GM18861 (cell line): ENCODE measurements around the gene AFF1.
"Not testable (repeated sequence)": the region's sequence is repeated elsewhere in the genome, so short reads cannot be mapped to it uniquely, and the experiment has no call there.

Source experiments
- ATAC-seq: cut with Tn5 transposase; IDR thresholded peaks from one replicate; pipeline ENCODE4 v1.9.1; 2021; ENCODE audit not compliant: unreplicated experiment

Gene AFF1

DNA sequence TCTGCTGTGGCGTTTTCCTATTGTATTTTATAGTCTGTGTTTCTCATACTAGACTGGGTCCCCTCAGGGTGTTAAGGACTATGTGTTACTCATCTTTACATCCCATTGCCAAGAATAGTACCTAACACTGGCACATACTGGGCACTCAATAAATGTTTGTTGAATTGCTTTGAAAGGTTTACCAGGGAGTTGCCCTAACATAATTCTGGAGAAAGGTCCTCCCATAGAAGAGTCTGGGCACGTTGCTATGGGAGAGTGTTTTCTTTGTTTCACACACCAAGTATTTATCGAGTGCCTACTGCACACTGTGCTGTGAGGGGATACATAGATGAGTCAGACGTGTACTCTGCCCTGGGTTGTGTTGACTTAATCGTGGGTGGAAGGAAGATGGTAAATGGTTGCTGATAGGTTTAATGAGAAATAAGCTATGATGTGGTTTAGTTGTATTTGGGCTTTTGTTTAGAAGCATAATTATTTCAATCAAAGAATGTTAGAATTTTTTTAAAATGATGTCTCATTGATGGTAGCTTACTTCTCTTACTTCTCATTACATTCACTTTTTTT, 42.9 kb downstream of the AFF1 start:
- ATAC-seq: peak; percentile 95

DNA sequence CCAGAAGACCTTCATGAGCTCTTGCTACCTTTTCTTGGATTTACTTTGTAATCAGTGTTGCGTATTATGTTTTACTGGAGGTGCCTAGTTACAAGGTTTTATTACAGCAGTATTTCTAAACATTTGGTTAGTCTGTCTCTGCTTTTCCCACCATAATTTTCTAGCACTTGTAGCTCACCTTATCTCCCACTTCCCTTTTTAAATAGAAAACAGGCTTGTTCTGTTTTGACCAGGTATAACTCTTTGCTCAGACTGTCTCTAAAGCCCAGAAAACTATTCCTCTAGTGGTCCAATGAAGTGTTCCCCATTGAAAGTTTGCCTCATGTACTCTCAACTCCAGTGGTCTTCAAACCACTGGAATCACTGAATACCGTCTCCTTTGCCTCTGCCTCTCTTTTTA, 43.9 kb downstream of the AFF1 start:
- ATAC-seq: no peak

DNA sequence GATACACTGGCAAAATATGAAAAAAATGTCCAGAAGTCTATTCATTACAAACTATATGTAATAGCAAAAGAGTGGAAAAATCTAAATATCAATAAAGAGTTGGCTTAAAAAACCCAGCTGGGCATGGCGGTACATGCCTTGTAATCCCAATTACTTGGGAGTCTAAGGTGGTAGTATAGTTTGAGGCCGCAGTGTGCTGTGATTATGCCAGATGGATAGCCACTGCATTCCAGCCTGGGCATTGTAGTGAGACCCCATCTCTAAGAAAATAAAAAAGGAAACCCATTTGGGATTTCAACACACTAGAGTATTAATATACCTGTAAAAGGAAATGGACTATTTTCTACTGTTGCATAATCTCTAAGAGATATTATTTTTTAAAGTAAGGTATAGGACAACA, 45.4 kb downstream of the AFF1 start:
- ATAC-seq: no peak

DNA sequence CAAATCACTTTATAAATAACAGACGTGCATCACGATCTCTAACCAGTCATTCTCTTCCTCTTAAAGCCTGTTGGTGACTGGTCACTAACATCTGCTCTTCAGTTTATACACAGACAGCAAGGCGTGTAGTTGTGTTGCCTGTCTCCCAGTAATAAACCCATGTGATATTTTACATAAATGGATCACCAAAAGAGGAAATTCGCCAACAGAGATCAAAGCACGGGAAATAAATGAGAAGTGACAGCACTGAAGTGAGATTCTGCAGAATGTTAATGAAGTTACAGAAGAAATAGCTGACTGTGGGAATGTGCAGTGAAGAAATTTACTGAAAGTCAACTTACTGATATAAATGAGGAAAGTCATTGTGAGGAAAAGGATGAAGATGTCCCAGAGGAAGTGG, 47.0 kb downstream of the AFF1 start:
- ATAC-seq: no peak

DNA sequence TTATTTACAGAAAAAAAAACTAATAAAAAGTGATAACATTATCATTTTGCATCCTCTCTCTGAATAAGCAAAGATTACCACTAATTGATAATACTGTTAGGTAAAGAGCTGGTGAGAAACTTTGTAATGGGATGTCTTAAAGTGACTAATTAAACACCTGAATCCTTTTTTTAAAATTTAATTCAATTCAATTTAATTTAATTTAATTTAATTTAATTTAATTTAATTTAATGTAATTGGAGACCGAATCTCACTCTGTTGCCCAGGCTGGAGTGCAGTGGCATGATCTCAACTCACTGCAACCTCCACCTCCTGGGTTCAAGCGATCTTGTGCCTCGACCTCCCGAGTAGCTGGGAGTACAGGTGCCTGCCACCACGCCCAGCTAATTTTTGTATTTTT, 51.0 kb downstream of the AFF1 start:
- ATAC-seq: not testable (repeated sequence)

DNA sequence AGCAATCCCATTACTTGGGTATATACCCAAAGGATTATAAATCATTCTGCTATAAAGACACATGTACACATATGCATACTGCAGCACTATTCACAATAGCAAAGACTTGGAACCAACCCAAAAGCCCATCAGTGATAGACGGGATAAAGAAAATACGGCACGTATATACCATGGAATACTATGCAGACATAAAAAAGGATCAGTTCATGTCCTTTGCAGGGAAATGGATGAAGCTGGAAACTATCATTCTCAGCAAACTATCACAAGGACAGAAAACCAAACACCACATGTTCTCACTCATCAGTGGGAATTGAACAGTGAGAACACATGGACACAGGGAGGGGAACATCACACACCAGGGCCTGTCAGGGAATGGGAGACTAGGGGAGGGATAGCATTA, 54.8 kb downstream of the AFF1 start:
- ATAC-seq: not testable (repeated sequence)

DNA sequence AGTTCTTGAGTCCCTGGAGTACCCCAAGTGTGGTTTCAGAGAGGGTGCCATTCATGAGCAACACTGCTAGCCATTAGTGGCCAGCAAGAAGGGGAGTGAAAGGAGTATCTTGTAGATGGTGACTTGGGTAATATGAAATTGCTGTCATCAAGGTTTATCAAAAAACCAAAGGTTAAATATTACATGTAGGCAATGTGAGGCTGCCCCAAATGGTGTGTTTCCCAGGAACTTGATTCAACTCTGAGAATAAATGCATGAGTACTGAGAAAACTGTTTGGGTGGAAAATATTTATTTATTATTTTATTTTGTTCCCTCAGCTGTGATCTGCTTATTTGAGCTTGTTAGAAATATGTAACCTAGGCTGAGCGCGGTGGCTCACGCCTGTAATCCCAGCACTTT, 55.7 kb downstream of the AFF1 start:
- ATAC-seq: no peak

DNA sequence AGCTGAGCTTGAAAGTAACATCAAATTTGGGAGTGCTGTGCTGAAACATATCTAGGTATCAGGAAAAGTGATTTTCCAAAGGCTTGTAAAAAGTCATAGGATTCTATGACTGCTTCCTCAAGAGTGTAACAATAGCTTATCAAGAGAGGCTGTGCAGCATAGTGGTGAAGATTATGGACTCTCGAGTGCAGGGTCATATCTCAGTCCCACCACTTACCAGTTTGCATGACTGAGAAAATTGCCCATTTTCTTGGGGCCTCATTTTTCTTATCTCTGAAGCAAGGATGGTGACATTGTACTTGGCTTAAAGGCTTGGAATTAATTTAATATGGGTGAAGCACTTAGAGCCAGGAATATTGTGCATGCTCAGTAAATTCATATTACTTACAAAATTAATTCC, 57.2 kb downstream of the AFF1 start:
- no peak for ATAC-seq

DNA sequence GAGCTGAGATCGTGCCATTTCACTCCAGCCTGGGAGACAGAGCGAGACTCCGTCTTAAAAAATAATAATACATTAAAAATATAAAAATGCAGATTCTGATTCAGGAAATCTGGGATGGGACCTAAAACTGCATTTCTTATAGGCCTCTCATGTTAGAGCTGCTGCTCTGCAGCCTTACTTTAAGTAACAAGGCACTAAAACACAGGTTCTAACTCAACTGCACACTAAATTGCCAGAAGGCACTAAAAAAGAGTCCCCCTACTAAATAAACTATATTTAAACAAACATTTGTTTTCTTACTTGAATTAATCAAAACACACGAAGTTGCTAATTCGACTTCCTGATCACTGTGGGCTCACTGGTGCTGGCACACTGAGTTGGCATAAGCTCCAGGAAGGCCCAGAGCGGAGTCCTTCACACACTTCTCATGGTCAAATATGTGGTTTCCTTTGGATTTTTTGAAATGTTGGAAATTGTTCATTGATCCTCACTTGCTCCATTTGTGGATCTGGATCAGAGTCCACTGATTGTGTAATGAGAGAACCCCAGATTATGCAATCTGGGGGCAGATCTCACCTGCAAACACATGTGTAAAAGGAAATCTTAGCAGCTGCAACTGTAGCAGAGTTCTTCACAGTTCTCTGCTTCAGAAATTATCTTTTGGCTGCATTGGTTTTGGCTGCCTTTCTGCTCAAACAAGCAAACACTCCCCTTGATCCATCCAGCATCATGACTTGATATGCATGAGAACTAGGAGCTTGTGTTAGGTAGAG, 59.3 kb downstream of the AFF1 start:
- ATAC-seq: no peak

DNA sequence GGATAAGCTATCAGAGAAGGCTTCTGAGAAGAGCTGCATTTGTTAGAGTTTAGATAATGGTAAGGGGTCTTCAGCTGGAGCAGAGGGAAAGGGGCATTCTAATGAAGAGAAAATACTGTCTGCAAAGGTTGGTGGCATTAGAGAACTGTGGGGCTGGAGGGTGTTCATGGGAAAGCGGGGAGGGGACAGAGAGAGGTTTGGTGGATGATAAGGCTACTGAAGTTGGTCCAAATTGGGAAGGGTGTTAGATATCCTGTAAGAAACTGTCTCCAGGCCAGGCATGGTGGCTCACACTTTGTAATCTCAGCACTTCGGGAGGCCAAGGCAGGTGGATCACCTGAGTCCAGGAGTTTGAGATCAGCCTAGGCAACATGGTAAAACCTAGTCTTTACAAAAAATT, 59.9 kb downstream of the AFF1 start:
- ATAC-seq: no peak

DNA sequence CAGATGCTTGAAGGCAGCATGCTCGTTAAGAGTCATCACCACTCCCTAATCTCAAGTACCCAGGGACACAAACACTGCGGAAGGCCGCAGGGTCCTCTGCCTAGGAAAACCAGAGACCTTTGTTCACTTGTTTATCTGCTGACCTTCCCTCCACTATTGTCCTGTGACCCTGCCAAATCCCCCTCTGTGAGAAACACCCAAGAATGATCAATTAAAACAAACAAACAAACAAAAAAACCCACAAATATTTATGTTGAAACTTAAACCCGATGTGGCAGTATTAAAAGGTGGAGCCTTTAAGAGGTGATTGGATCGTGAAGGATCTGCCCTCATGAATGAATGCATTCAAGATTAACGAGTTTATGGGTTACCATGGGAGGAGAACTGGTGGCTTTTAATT, 61.7 kb downstream of the AFF1 start:
- not testable (repeated sequence) for ATAC-seq

DNA sequence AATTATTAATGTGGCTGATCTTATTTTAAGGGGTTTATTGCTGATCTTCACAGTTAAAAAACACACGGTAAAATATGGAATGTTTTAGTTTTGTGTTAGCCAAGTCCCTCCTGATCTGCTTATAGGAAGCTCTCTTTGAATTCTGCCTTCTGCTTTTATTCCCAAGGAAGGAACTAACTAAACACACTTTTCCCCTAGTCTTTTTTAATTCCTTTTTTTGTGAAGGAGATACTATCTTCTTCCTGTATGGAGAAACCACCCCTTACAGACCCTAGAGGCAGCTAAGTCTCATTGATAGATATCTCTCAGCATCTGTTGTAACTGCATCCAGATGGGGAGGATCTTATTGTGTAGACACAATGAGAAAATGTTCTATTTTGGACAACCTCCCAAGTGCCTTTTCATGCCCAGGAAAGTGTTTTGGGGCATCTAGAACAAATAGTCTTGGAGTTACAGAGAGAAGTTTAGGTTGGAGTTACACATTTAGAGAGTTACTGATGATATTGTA, 64.4 kb downstream of the AFF1 start:
- ATAC-seq: no peak

DNA sequence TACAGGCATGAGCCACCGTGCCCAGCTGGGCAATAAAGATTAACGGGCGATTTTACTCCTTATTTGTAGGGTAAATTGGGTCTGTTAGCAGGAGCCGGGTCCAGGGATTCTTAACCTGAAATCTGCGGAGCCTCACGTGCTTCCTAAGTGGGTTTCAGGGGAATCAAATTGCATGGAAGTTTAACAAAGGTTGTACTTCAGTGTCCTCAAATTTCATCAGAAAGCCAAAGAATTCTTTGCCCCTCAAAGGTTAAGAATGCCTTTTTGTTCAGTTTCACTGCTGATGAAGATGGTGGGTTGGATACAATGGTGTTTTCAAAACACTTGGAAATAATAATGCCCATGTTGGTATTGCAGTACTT, 67.9 kb downstream of the AFF1 start:
- ATAC-seq: no peak

DNA sequence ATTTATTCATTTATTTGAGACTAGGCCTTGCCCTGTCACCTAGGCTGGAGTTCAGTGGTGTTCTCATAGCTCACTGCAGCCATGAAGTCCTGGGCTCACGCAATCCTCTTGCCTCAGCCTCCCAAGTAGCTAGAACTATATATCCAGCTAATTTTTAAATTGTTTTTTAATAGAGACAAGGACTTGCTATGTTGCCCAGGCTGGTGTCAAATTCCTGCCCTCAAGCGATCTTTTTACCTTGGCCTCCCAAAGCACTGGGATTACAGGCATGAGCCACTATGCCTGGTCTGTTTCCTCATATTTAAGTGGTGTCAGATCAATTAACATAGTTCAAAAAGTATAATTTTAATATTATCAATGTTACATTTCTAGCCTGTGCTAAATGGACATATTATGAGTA, 68.5 kb downstream of the AFF1 start:
- ATAC-seq: no peak

DNA sequence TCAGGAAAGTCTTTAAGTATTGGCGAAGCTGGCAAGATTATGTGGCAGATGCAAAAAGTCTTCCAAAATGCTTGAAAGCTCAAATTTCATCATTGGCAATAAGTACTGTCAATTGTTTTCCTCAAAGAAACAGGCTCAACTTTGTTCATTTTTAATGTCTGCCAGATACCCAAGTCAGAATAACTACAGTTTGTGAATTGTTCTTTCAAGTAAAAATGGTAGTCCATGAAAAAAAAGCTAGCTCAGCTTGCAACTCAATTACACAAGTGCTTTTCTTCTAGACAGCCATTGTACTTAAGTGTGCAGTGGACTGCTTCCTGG, 70.5 kb downstream of the AFF1 start:
- ATAC-seq: no peak

DNA sequence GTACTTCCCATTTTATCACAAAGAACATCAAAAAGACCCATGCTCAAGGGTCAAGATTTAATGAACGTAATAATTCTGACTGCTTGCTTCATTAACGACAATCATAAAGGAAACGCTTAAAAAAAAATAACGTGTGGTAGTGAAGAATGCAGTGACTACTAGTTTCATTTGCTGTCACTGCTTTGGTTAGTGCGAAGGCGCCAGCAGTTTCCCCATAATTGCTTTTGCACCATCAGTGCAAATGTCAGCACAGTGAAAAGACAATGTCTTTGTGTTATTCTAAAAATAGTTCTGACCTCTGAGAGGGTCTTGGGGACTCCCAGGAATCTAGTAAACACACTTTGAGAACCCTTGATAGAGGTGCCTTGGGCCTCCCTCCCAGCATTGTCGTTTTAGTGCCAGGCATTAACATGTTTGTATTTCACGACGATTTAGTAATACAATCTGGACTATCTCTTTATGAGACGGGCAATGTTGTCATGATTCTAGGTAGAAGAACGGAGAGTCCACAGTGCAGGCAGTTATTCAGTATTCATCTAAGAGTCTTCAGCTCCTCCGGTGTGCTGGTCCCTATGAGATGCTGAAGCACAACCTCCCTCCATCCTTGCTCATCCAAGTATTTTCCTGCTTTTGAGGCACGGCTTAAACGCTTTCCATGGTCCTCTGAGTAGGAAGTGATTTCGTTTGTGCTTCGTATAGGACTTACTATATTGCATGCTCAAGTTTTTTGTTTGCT, 71.0 kb downstream of the AFF1 start:
- ATAC-seq: peak; percentile 20

DNA sequence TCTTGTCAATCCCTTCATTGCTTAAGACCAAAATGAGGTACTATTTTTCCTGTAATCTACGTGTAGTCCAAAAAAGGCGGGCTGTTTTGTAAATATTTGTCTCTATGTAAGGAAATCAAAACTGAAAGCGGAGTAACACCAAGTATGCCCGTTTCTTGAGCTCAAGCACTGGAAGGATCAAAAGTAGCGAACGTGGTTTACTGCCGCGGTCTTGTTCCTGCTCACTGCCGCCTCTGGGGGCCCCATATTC, 71.5 kb downstream of the AFF1 start:
- no peak for ATAC-seq

DNA sequence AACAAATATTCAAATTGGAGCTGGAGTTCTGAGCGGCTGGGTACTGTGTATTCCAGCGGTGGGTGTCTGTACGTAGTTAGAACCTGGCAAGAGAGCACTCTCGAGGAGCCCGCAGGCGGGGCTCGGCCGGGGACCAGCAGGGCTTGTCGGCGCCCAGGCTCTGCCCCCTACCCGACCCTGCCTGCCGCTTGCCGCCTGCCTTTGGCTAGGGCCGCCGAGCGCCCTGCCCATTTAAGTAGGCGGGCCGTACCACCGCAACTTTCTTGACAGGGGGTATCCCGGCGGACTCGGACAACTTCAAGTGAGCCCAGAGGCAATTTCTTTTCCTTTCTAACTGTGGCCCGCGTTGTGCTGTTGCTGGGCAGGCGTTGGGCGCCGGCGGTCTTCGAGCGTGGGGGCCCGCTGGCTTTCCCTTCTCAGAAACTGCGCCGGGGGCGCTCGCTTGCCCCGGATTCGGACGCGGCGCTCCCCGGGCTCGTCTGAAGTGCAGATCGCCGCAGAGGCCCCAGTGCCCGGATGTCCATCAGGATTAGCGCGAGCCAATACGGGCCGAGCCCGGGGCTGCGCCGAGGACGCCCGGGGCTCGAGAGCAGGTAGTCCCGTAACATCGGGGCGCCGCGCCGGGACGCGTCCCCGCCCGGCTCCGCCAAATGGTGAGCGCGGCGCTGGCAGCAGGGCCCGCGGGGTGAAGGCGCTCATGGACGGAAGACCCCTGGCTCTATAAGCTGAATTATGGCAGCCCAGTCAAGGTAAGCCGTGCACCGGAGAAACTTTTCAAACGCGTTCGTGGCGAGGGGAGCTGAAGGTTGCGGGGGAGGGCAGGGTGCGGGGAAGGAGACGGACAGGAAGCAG, 72.1 kb downstream of the AFF1 start:
- ATAC-seq: peak; percentile 63

DNA sequence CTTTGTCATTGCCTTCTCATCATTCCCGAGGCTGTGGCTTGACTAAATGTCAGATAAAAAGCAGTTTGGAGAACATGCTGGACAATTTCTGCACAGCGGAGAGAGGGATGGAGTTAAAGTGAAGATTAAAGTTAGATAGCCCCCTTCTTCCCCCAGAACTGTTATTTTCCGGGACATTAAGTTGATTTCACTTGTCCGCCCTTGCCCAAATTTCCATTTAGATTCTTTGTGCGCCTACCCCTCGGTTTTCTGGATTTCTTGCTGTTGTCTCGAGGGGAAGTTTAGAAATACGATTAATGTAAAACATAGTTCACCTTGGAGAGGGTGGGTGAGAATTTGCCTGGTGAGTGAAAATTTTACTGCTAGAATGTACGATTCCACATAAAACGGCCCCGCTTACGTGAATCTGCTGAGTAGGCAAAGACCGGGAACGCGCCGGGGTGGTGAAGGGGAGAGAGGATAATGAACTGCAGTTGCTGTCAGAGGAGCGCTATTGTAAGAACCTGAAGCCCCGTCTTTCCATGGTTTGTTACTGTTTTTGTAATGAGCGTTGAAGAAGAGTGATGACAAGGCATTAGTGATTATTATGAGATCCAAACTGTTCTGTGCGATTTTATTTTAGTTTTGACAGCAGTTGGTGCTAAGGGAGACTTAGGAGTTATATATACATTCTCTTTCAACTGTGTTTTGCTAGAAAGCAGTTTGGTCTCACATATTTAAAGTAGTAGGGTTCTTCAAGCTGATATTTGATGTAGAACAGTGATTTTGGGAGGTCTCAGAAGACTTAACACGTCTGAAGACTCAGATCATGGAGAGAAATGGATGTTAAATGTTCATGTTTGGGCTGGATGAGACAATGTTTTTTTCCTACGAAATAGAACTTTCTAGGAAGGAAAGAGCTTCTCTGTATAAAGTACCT, 73.0 kb downstream of the AFF1 start:
- no peak for ATAC-seq

DNA sequence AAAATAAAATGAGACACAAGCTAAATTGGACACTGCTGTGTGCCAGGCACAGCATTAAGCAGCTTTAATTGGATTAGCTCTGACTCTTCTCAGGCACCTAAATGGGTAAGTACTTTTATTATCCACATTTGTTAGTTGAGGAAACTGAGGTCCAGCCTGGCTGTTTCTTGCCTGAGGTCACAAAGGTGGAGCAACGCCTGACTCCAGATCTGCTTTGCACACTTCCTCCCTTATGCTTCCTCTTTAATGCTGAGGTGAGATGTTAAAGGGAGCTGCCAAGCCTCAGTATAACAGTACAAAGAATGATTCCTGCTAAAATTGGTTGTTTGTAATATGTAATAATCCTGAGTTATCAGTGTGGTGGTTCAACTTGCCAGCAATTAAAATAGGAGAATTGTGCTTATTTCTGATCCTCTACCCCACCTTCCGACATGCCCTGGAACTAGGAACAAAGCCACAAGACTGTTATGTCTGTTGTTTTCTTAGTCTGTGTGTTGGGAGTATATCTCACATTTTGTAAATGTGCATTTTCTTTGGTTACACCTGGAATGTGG, 74.4 kb downstream of the AFF1 start:
- no peak for ATAC-seq
